Measurements from ENCODE around the gene MED16.

GRCh38 chr19:834216-834615 is 58.8 kb downstream of the MED16 start:
- TF ChIP-seq CTCF (IDR thresholded peaks at IDR 0.05; ENCODE audit: borderline replicate concordance, extremely low read depth, low read length, poor library complexity, severe bottlenecking) (no peak), EZH2 (IDR thresholded peaks at IDR 0.05; ENCODE audit: borderline replicate concordance, low read depth, low read length, severe bottlenecking) (no peak)
